ENCODE results near the gene CHRDL2.
A peak's percentile ranks its signal among the peaks of the same experiment; 100 is the strongest.

The CHRDL2 gene

DNA sequence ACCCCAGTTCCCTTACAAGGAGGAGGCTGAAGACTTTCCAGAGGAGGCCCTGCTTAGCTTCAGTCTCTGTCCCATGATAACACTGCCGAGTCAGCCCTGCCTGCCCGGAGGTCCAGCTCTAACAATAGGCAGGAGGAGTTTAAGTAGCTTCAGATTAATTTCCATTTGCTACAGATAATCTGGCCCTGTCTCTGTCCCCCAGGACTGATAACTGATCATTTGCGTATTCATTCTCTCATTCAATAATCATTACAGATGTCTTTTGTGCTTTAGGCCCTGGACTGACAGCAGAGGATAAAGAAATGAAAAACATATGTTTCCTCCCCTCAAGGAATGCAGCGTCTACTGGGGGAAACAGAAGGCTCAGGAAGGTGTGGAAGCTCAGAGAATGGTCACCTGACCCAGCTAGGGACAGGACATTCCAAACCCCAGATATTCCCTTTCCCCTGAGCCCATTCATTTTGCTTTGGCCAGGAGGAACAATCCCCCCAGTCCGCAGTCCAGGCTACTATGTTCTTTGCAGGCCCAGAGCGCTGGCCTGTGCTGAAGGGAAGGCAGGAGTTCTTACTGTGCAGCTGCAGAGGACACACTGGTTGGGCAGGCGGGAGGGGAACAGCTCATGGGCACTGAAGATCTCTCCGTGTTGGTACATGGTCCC, 20.8 kb downstream of the CHRDL2 start:
- DNase-seq = no peak

DNA sequence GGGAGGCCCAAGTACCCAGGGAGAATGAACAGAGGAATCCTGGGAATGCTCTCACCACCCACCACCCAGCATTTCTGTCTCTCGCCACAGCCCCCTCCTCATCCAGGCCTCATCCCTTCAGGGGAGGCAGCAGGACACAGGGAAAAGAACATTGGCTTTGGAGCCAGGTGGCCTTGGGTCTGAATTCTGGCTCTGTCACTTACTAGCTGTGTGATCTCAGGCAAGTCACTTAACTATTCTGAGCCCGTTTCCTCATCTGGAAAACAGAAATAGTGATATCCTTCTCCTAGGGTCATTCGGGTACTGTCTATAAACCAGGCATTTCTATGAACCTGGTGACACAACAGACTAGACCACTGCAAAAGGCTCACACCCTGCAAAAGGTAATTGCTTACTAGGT, 22.1 kb downstream of the CHRDL2 start:
- DNase-seq = no peak

DNA sequence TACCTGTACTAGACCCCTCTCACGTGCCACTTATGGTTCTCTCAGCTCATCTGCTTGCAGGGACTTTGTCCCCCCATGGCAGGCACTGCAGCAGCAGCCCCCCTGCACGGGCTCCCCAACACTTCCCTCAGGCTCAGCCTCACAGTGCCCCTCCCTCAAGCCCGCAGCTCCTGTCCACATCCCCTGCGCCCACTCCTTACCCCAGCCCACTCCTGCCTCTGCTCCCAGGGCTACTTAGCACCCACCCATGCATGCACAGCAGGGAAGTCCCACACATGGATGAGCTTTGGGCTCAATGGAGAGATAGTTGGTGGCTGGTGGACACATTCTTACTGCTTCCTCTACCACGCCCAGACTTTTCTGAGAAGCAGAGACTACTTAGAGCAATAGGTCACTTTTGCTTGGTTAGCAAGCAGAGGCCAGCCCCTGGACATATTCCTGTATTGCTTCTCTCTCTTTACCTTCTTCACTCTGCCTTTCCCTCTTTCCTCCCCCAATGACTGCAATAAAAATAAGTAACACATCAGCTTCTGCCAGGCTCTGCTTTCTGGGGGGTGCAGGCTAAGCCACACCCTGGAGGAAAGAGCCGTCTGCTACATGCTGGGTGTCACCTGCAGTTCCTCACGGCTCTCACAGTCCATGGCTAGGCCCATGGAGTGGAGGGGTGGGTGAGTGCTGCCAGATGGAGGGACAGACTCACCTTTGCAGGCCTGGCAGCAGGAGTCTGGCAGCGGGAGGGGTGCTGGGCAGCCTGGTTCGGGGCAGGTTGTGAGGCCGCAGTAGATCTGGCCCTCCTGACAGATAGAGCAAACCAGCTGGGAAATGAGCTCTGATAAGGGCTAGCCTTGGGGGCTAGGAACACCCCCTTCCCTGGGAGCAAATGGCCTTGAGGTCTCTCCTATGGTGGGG, 23.4 kb downstream of the CHRDL2 start:
- no peak for DNase-seq

DNA sequence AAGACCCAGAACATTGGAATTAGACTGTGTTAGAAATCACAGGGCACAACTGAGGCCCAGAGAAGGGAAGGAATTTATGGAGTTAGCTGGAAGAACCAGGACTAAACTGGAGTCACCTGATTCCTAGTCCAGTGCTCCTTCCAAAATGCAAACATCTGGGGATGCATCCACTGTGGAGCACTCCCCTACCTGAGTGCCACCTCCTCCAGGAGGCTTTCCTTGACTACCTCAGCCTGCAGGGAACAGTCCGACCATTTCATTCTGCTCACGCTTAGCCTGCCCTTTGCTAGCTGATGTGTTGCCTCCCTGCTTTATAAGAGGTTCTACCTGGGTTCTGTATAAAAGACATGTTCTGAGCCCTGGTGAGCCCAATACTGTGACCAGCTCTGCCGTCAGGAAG, 24.0 kb downstream of the CHRDL2 start:
- no peak for DNase-seq

DNA sequence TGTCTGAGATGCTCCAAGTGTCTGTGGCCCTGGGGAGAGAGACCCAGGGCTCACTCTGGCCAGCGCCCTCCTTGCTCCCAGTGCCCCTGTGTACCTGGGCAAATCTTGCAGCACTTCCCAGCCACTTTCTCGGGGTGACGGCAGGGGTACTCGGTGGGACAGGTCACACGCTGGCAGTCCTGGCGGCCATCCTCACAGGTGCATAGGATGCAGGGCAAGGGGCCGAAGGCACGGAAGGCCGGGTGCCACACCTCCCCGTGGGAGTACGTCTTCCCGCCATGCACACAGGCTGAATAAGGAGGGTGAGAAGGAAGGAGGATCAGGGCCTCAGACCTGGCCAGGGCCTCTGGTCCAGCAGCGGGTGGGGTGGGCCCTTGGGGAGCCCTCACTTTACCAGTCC, 28.0 kb downstream of the CHRDL2 start:
- no peak for DNase-seq

DNA sequence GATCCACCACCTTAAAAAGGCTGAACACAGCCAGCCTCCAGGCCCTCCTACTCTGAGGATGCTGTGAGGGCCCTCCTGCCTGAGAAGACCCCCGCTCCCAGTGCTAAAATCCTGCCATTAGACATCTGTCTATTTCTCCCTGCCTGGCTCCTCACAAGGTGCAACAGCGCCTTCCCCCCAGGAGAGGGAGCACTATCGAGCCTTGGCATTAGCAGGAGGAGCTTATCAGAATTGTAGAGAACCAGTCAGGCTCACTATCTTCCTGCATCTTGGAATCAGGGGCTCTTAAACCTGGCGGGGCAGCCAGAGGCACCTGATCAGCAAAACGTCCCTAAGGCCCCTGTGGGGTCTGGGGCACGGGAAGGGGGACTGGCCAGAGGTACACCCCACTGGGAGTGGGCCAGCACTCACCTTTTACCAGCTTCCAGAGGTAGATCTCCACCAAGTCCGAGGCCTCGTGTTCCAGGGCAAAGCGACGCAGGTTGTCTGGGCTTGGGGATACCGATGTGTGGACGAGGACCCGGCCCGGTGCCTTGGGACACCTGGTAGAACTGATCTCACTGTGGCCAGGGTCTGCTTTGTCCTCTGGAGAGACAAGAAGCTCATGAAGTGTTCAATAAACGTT, 28.7 kb downstream of the CHRDL2 start:
- peak; percentile 40 to 47 for DNase-seq

DNA sequence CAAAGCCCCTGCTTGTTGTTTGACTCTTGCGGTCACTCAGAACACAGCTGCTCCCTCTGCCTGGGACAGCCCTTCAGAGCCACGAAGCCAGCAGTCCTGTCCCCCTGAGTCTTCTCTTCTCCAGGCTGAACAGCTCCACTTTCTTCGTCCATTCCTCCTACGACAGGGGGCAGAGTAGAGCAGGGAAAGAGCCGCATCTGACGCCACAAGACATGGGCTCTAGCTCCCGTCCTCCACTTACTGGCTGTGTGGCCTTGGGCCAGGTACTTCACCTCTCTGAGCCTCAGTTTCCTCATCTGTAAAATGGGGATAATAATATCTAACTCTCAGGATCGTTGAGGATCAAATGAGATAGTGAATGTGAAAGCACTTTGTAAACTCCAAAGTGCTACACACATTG, 29.9 kb downstream of the CHRDL2 start:
- DNase-seq = no peak

DNA sequence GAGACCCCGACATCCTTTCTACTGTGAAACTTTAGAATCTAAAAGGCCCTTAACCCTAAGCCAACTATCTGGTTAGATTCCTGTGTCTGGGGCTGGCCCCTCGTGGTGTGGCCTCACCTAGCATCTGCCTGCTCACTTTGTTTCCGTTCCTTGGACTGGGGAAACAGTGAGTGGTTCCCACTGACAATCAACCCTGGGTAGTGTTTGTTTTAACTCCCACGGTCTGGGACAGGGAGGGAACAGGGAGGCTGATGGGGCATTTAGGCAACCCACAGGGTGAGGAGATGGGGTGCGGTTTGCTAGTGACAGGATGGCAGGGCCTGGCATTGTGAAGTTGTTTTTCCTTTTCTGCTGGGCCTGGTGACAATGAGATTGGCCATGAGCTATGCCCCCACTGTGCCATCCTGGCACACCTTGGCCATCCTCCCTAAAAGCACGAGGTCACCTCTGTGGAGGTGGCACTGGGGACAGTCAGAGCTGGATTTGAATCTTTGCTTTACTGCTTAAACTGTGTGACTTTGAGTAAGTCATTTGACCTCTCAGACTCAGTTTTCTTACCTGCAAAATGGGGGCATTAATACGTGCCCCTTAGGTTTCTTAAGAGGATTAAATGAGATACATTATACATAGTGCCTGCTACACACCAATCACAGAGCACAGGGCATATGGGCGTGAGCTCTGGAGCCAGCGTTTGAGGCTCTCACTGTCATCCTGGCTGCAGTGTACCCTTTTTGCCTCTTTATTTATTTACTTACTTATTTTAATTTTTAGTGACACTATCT, 31.4 kb downstream of the CHRDL2 start:
- DNase-seq = no peak

DNA sequence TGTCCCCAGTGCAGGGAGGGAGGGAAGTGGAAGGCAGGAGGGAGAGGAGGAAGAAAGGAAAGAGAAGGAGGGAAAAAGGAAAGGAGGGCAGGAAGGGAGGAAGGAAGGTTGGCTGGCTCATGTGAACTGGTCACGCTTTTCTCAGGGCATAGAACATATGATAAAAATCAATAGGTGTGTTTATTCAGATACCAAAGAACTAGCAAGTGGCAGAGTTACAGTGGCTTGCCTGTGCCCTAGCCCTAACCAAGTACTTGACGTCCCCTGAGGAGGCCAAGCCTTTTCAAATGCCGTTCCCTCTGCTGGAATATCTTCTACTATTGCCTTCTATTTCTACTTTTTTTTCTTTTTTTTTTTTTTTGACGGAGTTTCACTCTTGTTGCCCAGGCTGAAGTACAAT, 33.5 kb downstream of the CHRDL2 start:
- no peak for DNase-seq

DNA sequence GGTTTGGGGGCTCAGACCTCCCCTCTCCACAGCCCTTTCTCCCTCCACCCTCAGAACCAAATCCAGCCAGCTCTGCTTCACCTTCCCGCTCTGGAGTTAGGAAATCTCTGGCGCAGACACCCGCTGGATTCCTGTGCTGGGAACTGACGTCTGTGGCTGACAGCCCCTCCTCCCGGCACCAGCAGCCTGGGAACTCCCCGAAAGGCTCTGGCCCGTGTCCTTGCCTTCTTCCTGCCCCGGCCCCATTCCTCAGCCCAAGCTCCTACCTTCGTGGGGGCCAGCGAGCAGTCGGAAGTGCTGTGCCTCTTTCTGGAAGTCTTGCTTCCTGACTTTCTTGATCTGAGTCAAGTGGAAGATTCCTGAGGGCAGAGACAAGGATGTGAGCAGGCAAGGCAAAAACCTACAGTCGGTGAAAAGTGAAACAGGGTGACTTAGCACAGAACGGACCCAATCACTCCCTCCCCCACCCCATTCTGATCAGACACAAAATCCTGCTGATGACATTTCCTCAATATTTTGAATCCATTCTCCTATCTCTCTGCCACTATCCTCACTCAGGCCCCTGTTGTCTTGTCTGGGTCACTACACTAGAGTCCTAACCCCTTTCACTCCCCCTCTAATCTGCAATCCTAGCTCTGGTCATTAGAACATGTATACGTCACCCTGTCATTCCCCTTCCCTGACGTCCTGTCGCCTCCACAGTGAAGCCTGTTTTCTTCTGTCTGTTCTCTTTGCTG, 34.1 kb downstream of the CHRDL2 start:
- no peak for DNase-seq

DNA sequence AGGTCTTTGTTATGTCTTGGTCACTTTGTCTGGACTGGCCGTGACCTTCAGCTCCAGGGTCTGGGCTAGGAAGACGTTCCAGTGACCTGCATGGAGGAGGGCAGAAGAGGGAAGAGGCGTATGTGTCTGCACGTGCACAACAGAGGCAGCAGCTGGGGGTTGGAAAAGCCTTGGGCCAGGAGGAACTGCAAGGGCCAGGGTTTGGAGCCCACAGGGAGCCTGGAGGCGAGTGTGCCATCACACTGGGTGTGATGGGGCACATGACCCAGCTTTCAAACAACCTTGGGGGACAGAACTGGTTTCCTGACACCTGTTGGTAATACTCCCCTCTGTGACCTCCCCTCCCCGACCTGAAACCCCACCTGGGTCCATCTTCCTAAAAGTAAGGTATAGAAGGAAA, 34.7 kb downstream of the CHRDL2 start:
- DNase-seq = no peak

DNA sequence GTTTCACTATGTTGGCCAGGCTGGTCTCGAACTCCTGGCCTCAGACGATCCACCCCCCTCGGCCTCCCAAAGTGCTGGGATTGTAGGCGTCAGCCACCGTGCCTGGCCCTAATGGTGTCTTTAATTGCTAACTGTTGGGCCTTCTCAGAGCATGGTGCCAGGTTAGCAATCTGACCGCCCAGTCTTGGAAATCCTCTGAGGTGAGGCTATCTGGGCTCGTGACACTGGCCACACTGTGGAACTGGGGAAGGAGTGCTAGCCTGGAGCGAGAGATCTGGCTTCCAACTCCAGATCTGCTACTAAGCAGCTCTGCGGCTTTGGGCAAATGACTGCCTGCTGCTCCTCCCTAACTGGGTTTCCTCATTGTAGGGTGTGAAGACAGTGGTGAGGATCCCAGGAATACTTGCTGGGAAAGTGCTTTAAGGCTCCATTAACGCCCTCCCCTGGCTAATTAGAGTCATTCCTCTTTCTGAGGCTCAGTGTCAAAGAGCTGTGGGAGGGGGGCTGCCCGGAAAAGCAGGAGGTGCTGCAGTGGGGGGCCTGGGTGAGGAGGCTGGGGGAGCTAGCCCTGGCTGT, 35.4 kb downstream of the CHRDL2 start:
- DNase-seq = no peak

DNA sequence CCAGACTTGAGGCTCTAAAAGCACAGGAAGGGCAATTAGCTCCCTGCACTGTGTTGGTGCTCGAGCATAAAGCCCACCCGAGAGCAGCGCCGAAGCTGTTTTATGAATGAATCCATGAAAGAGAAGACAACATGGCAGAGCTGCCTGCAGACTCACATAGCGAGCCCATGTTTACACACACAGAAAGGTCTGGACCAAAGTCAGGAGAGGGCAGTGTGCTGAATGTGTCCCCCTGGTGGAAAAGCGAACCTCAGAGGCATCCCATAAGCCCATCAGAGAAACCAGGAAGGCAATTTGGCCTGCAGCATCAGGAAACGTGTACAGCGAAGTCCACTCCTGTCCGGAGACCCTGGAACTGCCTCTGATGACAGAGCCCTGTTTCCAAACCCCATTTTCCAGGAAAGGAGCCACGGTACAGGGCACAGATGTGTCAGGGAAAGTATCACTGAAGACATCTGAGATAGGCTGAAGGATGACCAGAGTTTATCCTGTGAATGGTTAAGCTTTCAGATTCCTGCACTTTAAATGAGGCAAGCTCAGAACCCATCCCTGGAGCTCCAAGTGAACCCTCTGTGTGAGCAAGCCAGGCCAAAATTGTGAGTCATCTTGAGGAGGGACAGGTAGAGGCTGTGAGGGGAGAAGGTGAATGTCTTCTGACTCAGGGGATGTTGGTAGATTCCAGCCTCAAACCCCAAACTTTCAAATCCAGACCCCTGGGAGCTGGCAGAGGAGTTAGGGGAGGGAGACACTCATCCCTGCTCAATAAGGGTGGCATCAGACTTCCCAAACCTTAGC, 36.9 kb downstream of the CHRDL2 start:
- DNase-seq = no peak

DNA sequence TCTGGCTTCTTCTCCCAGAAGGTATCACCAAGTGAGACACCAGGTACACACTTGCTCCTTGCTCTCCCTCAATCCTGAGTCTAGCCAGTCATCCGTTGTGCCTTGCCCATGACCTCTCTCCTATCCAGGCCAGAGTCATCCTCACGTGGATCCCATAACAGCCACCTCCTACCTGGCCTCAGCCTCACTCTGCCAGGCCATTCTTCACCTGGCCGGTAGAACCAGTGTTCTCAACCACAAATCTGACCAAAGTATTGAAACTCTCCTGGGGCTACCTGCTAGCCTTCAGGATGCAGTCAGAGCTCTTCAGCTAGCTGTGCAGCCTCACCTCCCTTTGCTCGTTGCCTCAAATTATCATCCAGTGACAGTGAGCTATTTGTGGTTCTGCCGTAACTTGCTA, 37.7 kb downstream of the CHRDL2 start:
- DNase-seq = no peak

DNA sequence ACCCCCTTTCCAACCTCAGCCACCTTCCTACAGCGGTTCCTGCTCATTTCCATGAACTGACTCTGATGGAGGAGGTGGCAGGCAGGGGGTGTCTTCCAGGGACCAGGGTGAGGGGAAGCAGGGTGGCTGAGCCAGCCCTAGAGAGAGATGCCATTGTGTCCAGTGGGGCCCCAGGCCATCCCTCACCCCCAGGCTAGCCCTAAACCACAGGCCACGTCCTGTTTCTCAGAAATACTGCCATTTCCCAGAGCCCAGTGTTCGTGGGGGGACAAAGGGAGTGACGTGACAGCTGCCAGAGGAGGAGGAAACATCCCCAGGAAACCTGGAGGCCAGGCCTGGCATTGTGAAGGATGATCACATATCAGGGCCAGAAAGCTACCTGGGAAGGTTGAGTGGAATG, 39.5 kb downstream of the CHRDL2 start:
- DNase-seq = no peak

DNA sequence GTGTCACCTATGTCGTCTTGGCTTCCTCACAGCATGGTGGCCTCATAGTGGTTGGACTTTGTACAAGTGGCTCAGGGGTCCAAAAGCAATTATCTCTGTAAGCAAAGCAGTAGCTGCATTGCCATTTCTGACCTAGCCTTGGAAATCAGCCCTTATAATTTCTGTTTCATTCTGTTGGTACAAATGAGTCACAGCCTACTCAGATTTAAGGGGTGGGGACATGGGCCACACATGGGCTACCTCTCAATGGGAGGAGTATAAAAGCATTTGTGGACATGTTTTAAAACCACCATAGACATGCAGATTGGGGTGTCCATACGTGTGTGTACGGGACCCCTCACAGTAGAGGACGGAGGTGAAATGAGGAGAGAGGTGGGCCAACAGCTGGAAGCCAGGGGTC, 41.6 kb downstream of the CHRDL2 start:
- no peak for DNase-seq

DNA sequence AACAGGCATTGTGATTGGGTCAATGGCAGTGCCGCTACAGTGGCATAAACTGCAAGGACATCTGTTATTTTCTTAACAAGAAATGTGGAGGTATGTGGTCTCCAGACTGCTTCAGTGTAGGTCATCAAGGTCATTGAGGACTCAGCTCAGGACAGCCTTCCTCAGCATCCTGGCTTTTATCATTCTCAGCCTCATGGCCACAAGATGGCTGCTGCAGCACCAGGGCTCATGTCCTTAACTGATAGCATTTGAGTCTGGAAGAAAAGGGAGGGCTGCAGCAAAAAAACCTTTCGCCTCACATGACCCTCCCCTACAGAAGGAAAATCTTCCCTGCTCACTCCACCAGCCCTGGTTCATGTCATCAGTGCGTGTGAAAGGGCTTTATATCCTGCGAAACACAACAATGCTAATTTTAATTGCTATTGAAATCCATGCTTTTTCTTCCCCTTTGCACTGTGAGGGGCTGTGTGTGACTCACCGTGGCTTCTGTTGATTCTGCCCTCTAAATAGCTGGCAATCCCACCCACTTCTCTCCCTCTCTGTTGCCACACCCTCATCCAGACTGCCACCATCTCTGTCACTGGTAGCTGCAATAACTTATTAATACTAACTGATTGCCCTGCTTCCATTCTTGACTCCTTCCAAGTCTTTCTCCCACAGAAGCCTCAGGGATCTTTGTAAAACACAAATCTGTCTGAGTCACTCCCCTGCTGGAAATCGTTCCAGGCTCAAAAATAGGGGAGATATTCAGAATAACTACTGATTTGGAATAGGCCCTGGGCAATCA, 43.8 kb downstream of the CHRDL2 start:
- no peak for DNase-seq

DNA sequence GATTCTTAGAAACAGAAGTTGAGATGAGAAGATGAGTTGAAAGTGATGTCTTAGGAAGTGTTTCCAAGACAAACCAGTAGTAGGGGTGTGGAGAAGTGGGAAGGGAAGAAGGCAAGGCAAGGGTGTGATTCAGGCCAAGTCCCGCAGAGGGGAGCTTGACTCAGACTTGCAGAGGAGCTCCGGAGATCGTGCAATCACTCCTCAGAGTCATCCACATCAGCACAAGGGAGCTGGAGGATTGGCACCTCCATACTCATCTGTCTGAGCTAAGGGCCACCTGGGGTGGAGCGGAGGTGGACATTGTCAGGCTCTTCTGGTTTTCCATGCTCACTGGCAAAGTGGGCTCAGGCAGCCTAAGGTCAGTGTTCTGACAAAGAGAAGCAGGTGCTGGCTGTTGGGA, 44.4 kb downstream of the CHRDL2 start:
- no peak for DNase-seq

DNA sequence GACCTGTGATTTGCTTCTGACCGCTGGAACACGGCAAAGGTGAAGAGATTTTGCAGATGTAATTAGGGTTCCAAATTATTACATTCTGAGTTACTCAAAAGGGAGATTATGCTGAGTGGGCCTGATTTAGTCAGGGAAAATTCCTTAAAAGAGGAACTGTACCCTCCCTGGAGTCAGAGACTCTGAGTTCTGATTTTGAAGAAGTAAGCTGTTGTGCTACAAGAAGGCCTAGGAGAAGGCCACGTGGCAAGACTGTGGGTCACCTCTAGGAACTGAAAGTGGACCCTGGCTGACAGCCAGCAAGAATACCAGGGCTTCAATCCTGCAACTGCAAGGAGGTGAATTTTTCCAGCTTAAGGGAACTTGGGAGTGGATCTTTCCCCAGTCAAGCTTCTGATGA, 45.3 kb downstream of the CHRDL2 start:
- DNase-seq = no peak

DNA sequence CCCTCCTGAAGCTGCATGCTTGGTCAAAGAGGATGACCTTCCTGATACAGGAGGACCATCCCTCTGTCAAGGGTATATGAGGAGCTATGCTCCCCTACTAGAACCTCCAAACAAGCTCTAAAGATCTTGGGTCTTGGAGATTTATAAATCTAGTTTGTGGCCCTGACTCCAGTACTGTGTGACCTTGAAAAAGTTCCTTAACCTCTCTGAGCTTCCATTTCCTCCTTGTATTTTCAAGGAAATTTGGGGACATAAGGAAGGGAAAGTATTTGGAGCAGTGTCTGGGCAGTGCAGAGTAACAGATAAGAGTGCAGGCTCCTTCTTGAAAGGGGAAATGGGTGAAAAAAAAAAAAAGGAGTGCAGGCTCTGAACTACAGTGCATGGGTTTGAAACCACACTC, 45.9 kb downstream of the CHRDL2 start:
- DNase-seq = no peak

DNA sequence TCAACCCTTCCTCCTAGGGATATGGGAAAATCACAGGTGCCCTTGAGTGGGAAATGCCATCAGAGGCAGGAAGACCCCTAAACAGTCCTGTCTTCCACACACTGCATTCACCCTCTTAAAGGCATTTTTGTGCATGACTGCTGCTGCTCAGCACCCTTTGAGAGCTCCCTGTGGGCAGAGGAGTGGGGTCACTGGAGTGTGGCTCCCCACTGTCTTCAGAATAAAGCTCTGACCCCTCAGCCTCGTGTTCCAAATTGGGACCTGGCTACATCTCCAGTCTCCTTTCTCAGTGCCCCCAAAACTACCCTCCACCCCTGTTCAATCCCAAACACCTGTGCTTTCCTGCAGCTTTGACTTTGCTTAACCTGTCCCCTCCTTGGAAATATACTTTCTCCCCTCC, 46.6 kb downstream of the CHRDL2 start:
- DNase-seq = no peak
